ENCODE data around the gene DBP.

The DBP gene

DNA sequence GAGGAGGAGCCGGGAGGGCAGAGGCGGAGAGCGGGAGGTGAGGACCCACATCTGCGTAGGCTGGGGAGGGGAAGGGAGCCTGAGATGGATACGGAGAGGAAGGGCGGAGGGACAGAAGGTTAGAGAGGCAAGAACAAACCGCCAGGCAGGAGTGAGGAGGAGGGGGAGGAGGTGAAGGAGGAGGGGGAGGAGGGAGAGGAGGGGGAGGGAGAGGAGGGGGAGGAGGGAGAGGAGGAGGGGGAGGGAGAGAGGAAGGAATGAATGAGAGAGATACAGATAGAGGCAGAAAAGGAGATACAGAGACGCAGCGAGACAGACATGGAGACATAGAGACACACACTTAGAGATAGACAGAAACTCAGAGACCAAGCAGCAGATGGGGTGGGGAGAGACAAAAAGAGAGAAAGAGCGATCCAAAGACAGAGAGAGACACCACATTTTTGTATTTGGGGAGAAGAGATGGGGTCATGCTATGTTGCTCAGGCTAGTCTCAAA lies 9.6 kb upstream of the DBP start:
- no peak overlapping the region for H3K4me3 ChIP-seq (ENCODE audit: control insufficient read depth, low read depth, low read length)
- DNase-seq (ENCODE audit: low read depth): no peak

DNA sequence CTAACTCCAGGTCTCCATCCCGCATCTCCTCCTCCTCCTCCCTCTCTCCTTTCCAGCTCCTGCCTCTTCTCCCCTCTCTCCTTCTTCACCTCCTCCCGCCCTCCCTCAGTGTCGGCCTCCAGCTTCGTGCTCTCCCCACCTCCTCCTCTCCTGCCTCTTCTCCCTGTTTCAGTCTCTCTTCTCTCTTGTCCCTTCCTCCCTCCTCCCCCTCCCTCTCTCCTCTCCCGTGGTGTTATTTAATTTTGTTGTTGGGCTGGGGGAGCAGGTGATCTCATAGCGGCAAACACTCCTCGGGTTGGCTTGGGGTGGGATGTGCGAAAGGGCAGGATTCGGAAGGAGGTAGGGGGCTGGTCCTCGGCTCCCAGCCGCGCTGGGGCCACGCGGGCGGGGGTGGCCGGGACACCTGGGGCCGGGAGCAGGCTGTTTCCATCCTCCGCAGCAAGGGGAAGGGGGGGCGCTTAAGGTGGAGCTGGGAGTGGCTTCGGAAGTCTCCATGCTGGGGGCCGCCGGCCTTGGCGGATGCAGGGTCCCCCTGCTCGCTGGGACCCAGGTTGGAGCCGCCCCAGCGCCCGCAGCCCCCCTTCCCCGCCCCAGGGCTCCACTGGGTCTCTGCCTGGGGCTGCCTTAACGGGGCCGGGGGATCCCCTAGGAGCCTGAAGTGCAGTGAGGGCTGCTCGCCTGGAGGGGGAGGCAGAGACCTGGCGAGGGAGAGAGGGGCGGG lies 9.0 kb upstream of the DBP start, which contains the start of gene CA11:
CA11 (minus strand) TSS at position 187 of the 721 bp plus-strand sequence. CDS start 555 bp downstream, outside the sequence.
- DNase-seq (ENCODE audit: low read depth): peak; percentile 70
- TF ChIP-seq, protein P1, sequence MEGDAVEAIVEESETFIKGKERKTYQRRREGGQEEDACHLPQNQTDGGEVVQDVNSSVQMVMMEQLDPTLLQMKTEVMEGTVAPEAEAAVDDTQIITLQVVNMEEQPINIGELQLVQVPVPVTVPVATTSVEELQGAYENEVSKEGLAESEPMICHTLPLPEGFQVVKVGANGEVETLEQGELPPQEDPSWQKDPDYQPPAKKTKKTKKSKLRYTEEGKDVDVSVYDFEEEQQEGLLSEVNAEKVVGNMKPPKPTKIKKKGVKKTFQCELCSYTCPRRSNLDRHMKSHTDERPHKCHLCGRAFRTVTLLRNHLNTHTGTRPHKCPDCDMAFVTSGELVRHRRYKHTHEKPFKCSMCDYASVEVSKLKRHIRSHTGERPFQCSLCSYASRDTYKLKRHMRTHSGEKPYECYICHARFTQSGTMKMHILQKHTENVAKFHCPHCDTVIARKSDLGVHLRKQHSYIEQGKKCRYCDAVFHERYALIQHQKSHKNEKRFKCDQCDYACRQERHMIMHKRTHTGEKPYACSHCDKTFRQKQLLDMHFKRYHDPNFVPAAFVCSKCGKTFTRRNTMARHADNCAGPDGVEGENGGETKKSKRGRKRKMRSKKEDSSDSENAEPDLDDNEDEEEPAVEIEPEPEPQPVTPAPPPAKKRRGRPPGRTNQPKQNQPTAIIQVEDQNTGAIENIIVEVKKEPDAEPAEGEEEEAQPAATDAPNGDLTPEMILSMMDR (conservative IDR thresholded peaks at IDR 0.05; ENCODE audit: control insufficient read depth, insufficient read depth, low read depth, low read length): peak; percentile 79
- H3K4me3 ChIP-seq (ENCODE audit: control insufficient read depth, low read depth, low read length): peak within 1 kb of the TSS; percentile 36

More for the DNA sequence above, 9.6 kb upstream of the DBP start:
- TF ChIP-seq, protein P1 (conservative IDR thresholded peaks at IDR 0.05; ENCODE audit: control insufficient read depth, insufficient read depth, low read depth, low read length): no peak

DNA sequence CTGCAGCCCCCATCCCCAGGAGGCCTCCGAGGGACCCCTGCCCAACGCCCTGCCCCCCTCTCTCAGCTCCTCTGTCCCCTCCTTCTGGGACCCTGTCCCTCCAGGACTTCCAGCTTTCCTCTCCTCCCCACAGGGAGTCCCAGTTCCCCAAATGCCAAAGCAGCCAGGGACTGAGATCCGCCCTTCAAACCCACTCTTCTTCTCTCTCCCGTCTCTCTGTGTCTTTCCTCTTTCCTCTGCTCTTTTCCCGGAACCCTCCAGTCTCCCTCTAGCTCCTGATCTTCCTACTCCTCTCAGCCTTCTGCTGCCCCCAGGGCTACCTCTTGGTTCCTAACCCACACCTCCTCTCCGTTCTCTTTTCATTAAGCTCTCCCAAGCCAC lies 8.4 kb upstream of the DBP start:
- no peak for DNase-seq (ENCODE audit: low read depth)
- TF ChIP-seq, protein P1 (conservative IDR thresholded peaks at IDR 0.05; ENCODE audit: control insufficient read depth, insufficient read depth, low read depth, low read length): no peak
- peak overlapping the region; percentile 36 for H3K4me3 ChIP-seq (ENCODE audit: control insufficient read depth, low read depth, low read length)

- TF ChIP-seq, protein P1 (conservative IDR thresholded peaks at IDR 0.05; ENCODE audit: control insufficient read depth, insufficient read depth, low read depth, low read length): no peak
- peak overlapping the region; percentile 2 for H3K4me3 ChIP-seq (ENCODE audit: control insufficient read depth, low read depth, low read length)
- peak; percentile 71 for DNase-seq (ENCODE audit: low read depth)
Measured at GRCh38 chr19:48644839-48645619, 7.8 kb upstream of the DBP start.

DNA sequence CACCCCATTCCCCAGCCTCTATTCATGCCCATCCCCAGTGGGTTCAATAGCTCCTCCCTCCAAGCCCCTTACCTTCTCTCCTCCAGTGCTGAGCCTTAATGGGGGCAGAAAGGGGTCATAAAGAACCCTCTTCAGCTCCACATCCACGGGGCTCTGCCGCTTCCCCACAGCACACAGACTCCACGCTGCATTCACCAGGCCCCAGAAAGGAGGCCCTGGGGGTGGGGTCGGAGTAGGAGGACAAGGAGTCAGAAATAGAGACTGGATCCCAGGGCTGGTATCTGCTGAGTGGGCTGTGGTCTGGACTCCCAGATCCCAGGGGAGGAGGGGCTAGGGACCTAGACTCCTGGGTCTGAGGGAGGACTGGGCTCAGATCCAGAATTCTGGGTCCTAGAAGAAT lies 7.2 kb upstream of the DBP start:
- DNase-seq (ENCODE audit: low read depth): no peak
- no peak overlapping the region for H3K4me3 ChIP-seq (ENCODE audit: control insufficient read depth, low read depth, low read length)

DNA sequence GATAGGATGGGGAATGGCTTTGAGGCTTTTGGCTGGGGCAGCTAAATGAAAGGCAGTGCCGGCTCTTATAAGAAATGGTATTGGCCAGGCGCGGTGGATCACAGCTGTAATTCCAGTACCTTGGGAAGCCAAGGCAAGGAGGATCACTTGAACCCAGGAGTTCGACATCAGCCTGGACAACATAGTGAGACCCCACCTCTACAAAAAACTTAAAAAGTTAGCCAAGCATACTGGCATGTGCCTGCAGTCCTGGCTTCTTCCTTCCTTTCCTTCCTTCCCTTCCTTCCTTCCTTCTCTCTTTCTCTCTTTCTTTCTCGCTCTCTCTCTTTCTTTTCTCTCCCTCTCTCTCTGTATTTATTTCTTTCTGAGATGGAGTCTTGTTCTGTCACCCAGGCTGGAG lies 5.7 kb upstream of the DBP start:
- DNase-seq (ENCODE audit: low read depth): no peak
- TF ChIP-seq, protein P1 (conservative IDR thresholded peaks at IDR 0.05; ENCODE audit: control insufficient read depth, insufficient read depth, low read depth, low read length): no peak
- no peak overlapping the region for H3K4me3 ChIP-seq (ENCODE audit: control insufficient read depth, low read depth, low read length)

More for the DNA sequence above, 7.2 kb upstream of the DBP start:
- TF ChIP-seq, protein P1 (conservative IDR thresholded peaks at IDR 0.05; ENCODE audit: control insufficient read depth, insufficient read depth, low read depth, low read length): no peak
